Measurements from ENCODE around the gene GATD1. TPM values are rescaled to one million over a fixed set of nuclear protein-coding genes. Genes with fewer than 3 reads are reported as not detected.

The GATD1 gene
- total and polyA plus RNA-seq, 2 donors (not counting 1 experiment from before 2014, with no cell fraction given): 14.7 to 20.3 TPM

DNA sequence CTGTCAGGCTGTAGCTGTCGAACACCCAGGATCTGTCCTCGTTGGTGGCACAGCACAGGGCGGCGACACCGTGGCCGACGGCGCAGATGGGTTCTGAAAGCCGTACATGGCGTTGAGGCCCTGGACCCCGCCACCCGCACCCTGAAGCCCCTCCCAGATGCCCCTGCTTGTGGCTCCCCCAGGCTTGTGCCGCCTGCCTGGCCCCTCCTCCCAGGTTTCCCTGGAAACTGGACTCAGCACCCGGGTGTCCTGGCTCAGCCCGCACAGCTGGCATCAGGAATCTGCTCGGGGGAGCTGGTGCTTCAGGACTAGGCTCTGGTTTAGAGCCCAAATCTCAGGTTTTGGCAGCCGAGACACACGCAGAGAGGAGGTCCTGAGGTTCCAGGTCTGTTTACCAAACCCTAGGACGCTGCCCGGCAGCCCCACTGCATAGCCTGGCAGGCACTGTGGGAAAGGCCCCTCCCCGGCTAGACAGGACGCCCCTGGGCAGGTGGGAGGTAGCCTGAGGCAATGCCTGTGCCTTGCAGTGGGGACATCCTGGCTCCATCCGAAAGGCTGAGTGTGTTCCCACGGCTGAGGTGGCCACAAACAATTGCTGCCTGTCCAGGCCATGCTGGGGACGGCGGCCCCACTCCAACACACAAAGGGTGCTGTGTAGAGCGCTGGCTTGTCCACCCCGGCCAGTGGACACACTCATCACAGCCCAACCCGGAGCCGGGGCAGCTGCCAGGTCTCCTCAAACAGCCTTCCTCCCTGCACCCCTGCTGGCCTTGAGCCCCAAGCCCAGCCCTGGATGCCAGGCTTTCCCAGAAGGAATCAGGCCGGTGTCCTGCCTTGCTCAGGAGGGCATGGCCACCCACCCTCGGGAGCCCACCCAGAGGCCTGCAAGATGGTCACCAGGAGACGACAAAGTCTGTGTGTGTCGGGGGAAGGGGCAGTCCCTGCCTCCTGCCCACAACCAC lies 4.6 kb downstream of the GATD1 start:
- no peak overlapping the region for H3K9ac ChIP-seq (ENCODE audit: insufficient read depth, low read length)
- no peak for DNase-seq (ENCODE audit: low read depth in 2 of 2)
- H3K4me2 ChIP-seq (ENCODE audit: extremely low read depth, insufficient read depth, low read length): no peak overlapping the region
- no peak overlapping the region for H2AFZ ChIP-seq (ENCODE audit: low read length)
- peaks cover 31% of the 10 kb centered on the region for H3K36me3 ChIP-seq (ENCODE audit: control insufficient read depth, insufficient read depth, low read length)
- H3K79me2 ChIP-seq (ENCODE audit: control insufficient read depth, insufficient read depth, low read length): peaks cover 58% of the 10 kb centered on the region
- H3K27ac ChIP-seq (ENCODE audit: insufficient read depth, low read length): no peak overlapping the region
- no peak overlapping the region for H3K4me3 ChIP-seq (replicated peaks in 1 of 4; ENCODE audit: control extremely low read depth in 1 of 4, insufficient read depth in 1 of 4, low read depth in 3 of 4, low read length in 4 of 4)
- TF ChIP-seq, protein P1, sequence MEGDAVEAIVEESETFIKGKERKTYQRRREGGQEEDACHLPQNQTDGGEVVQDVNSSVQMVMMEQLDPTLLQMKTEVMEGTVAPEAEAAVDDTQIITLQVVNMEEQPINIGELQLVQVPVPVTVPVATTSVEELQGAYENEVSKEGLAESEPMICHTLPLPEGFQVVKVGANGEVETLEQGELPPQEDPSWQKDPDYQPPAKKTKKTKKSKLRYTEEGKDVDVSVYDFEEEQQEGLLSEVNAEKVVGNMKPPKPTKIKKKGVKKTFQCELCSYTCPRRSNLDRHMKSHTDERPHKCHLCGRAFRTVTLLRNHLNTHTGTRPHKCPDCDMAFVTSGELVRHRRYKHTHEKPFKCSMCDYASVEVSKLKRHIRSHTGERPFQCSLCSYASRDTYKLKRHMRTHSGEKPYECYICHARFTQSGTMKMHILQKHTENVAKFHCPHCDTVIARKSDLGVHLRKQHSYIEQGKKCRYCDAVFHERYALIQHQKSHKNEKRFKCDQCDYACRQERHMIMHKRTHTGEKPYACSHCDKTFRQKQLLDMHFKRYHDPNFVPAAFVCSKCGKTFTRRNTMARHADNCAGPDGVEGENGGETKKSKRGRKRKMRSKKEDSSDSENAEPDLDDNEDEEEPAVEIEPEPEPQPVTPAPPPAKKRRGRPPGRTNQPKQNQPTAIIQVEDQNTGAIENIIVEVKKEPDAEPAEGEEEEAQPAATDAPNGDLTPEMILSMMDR (conservative IDR thresholded peaks at IDR 0.05 in 1 of 2, IDR thresholded peaks at IDR 0.05 in 1 of 2; ENCODE audit: low read depth in 1 of 2, low read length in 2 of 2): no peak
- TF ChIP-seq EZH2 (IDR thresholded peaks at IDR 0.05; ENCODE audit: low read length, missing control alignments): no peak
- H3K27me3 ChIP-seq (ENCODE audit: control insufficient read depth, insufficient read depth, low read length): no peaks in the 10 kb centered on the region
- H4K20me1 ChIP-seq (ENCODE audit: control insufficient read depth, extremely low read depth, insufficient read depth, low read length): no peaks in the 10 kb centered on the region
- H3K9me3 ChIP-seq (ENCODE audit: control insufficient read depth, insufficient read depth, low read depth, low read length): no peaks in the 10 kb centered on the region
- H3K4me1 ChIP-seq (ENCODE audit: control insufficient read depth, extremely low read depth, insufficient read depth, low read length): no peaks in the 10 kb centered on the region

- H3K36me3 ChIP-seq (ENCODE audit: control insufficient read depth, insufficient read depth, low read length): peaks cover 33% of the 10 kb centered on the region
- no peak for DNase-seq (ENCODE audit: low read depth in 2 of 2)
- H4K20me1 ChIP-seq (ENCODE audit: control insufficient read depth, extremely low read depth, insufficient read depth, low read length): no peaks in the 10 kb centered on the region
- no peaks in the 10 kb centered on the region for H3K9me3 ChIP-seq (ENCODE audit: control insufficient read depth, insufficient read depth, low read depth, low read length)
- TF ChIP-seq, protein P1 (conservative IDR thresholded peaks at IDR 0.05 in 1 of 2, IDR thresholded peaks at IDR 0.05 in 1 of 2; ENCODE audit: low read depth in 1 of 2, low read length in 2 of 2): no peak
- no peak for TF ChIP-seq EZH2 (IDR thresholded peaks at IDR 0.05; ENCODE audit: low read length, missing control alignments)
- H2AFZ ChIP-seq (ENCODE audit: low read length): no peak overlapping the region
- no peak overlapping the region for H3K9ac ChIP-seq (ENCODE audit: insufficient read depth, low read length)
- H3K79me2 ChIP-seq (ENCODE audit: control insufficient read depth, insufficient read depth, low read length): peaks cover 54% of the 10 kb centered on the region
- H3K4me2 ChIP-seq (ENCODE audit: extremely low read depth, insufficient read depth, low read length): no peak overlapping the region
- no peaks in the 10 kb centered on the region for H3K4me1 ChIP-seq (ENCODE audit: control insufficient read depth, extremely low read depth, insufficient read depth, low read length)
- H3K27me3 ChIP-seq (ENCODE audit: control insufficient read depth, insufficient read depth, low read length): no peaks in the 10 kb centered on the region
- no peak overlapping the region for H3K4me3 ChIP-seq (replicated peaks in 1 of 4; ENCODE audit: control extremely low read depth in 1 of 4, insufficient read depth in 1 of 4, low read depth in 3 of 4, low read length in 4 of 4)
- no peak overlapping the region for H3K27ac ChIP-seq (ENCODE audit: insufficient read depth, low read length)
These were observed 5.6 kb downstream of the GATD1 start for GRCh38 chr11:771617-772204.
